Natural killer cell (primary cell): ENCODE data around the gene CSPG4. TPM values are rescaled to one million over a fixed set of nuclear protein-coding genes. Genes with fewer than 3 reads are reported as not detected.
"Not testable (repeated sequence)": the region's sequence is repeated elsewhere in the genome, so short reads cannot be mapped to it uniquely, and the experiment has no call there.

Experiments
- ATAC-seq, 3 donors: fragments of 150-1000 bp in 2 of 3; fragments of 200-7000 bp in 1 of 3; cut with Tn5 transposase; 1 replicate in 1 of 3; 2 replicates in 2 of 3; pipeline ENCODE4 v1.10.0; 2021; ENCODE audit warnings: mild to moderate bottlenecking in 2 of 3, moderate library complexity in 2 of 3
- DNase-seq, 2 donors: peaks; one replicate each; pipeline versions ENCODE4 v3.0.0 to v3.0.0-alpha.2; 2013 to 2021; ENCODE audit warnings: mixed read lengths in 1 of 2
- H3K27ac ChIP-seq: one replicate; pipeline ENCODE4 v1.5.1; 2013; ENCODE audit warnings: mild to moderate bottlenecking, low read length
- H3K27me3 ChIP-seq: one replicate; pipeline ENCODE4 v1.6.1; 2013; ENCODE audit warnings: low read length; ENCODE audit not compliant: control insufficient read depth, insufficient read depth
- H3K36me3 ChIP-seq: one replicate; pipeline ENCODE4 v1.6.1; 2013; ENCODE audit warnings: low read length; ENCODE audit not compliant: control insufficient read depth, insufficient read depth
- H3K4me1 ChIP-seq: one replicate; pipeline ENCODE4 v1.6.1; 2013; ENCODE audit warnings: low read length; ENCODE audit not compliant: control insufficient read depth, insufficient read depth
- H3K4me3 ChIP-seq: one replicate; pipeline ENCODE4 v1.5.1; 2013; ENCODE audit warnings: low read length
- H3K9me3 ChIP-seq: one replicate; pipeline ENCODE4 v1.6.1; 2013; ENCODE audit warnings: low read length; ENCODE audit not compliant: control insufficient read depth, insufficient read depth
- H3K27ac Mint-ChIP-seq, 2 donors: one replicate each; pipeline ENCODE4 v1.8.0; 2022; ENCODE audit warnings: mild to moderate bottlenecking in 2 of 2, mixed read lengths in 2 of 2, moderate library complexity in 1 of 2
- H3K27me3 Mint-ChIP-seq, 2 donors: one replicate each; pipeline ENCODE4 v1.8.0; 2022; ENCODE audit warnings: low read depth in 2 of 2, mixed read lengths in 2 of 2
- H3K36me3 Mint-ChIP-seq: one replicate; pipeline ENCODE4 v1.8.0; 2022; ENCODE audit warnings: mixed read lengths
- H3K4me1 Mint-ChIP-seq, 2 donors: one replicate each; pipeline ENCODE4 v1.8.0; 2022; ENCODE audit warnings: mixed read lengths in 2 of 2
- H3K4me3 Mint-ChIP-seq: one replicate; pipeline ENCODE4 v1.8.0; 2022; ENCODE audit warnings: mild to moderate bottlenecking, moderate library complexity, mixed read lengths
- H3K9me3 Mint-ChIP-seq, 2 donors: one replicate each; pipeline ENCODE4 v1.8.0; 2022; ENCODE audit warnings: mixed read lengths in 2 of 2
- CTCF ChIP-seq: fragments of 200-600 bp; IDR thresholded peaks from one replicate; pipeline ENCODE4 v1.8.0; 2022; ENCODE audit warnings: antibody characterized with exemption
- WGBS: methylation state at CpG from one replicate; pipeline ENCODE4 v1.1.7; 2013; ENCODE audit warnings: missing lambda C conversion rate; ENCODE audit not compliant: insufficient coverage; 5-methylcytosine and 5-hydroxymethylcytosine counted together
- intact Hi-C: fragments of 100-400 bp; cut with micrococcal nuclease; formaldehyde crosslinking; loops from one replicate; pipeline ENCODE4 v1.14.2; 2022
- total RNA-seq, 4 donors: library from RNA; stranded (reverse); fragments of 120-200 nt in 1 of 4; gene quantifications; one replicate each; pipeline versions ENCODE4 v1.2.3 to v1.2.4, GENCODE V29; 2013 to 2022

CSPG4 gene
- total RNA-seq, 3 donors from 2014 or later (not counting 1 experiment from before 2014, with no cell fraction given) = 0.05 to 0.09 (median 0.07) TPM

GRCh38 chr15:75688831-75689230, 23.8 kb downstream of the CSPG4 start:
- DNase-seq (no peak), ATAC-seq (no peak)
- peaks cover 5 to 6% of the 10 kb centered on the region in 2 donors for H3K27me3 Mint-ChIP-seq
- Histone ChIP-seq H3K36me3 (no peaks in the 10 kb centered on the region), H3K27me3 (no peaks in the 10 kb centered on the region), H3K9me3 (no peaks in the 10 kb centered on the region), H3K27ac (no peak overlapping the region), H3K4me3 (no peak overlapping the region), H3K4me1 (peaks cover 25% of the 10 kb centered on the region)
- H3K36me3 Mint-ChIP-seq = no peaks in the 10 kb centered on the region
- intact Hi-C loops = no loop called here
- 92% methylated on average over 26 of the region's 26 CpGs for WGBS
- H3K27ac Mint-ChIP-seq = no peak overlapping the region
- no peak overlapping the region for H3K4me3 Mint-ChIP-seq
- no peaks in the 10 kb centered on the region for H3K9me3 Mint-ChIP-seq
- TF ChIP-seq CTCF = no peak
- H3K4me1 Mint-ChIP-seq = peaks cover 0 to 11% of the 10 kb centered on the region in 2 donors

- H3K27me3 ChIP-seq = no peaks in the 10 kb centered on the region
- Mint-ChIP-seq H3K36me3 (no peaks in the 10 kb centered on the region), H3K4me1 (peaks cover 0 to 8% of the 10 kb centered on the region in 2 donors), H3K27ac (no peak overlapping the region), H3K27me3 (peaks cover 5 to 6% of the 10 kb centered on the region in 2 donors), H3K9me3 (no peaks in the 10 kb centered on the region), H3K4me3 (no peak overlapping the region)
- H3K4me1 ChIP-seq = peaks cover 24% of the 10 kb centered on the region
- H3K4me3 ChIP-seq = no peak overlapping the region
- no peak for TF ChIP-seq CTCF
- H3K27ac ChIP-seq = no peak overlapping the region
- H3K36me3 ChIP-seq = no peaks in the 10 kb centered on the region
- H3K9me3 ChIP-seq = no peaks in the 10 kb centered on the region
- WGBS = 90% methylated on average over 7 of the region's 7 CpGs
- ATAC-seq (no peak), DNase-seq (no peak)
- intact Hi-C loops = no loop called here
Measured at GRCh38 chr15:75688278-75688557, 24.4 kb downstream of the CSPG4 start.

GRCh38 chr15:75687486-75688277, 25.0 kb downstream of the CSPG4 start:
- H3K27ac ChIP-seq = no peak overlapping the region
- H3K27ac Mint-ChIP-seq = no peak overlapping the region
- H3K4me3 ChIP-seq = no peak overlapping the region
- ATAC-seq (no peak), DNase-seq (no peak)
- intact Hi-C loops = no loop called here
- H3K27me3 Mint-ChIP-seq = peaks cover 5 to 6% of the 10 kb centered on the region in 2 donors
- no peaks in the 10 kb centered on the region for H3K9me3 ChIP-seq
- H3K9me3 Mint-ChIP-seq = no peaks in the 10 kb centered on the region
- TF ChIP-seq CTCF = no peak
- no peak overlapping the region for H3K4me3 Mint-ChIP-seq
- H3K4me1 ChIP-seq = peaks cover 21% of the 10 kb centered on the region
- H3K4me1 Mint-ChIP-seq = peaks cover 0 to 6% of the 10 kb centered on the region in 2 donors
- no peaks in the 10 kb centered on the region for H3K36me3 ChIP-seq
- H3K27me3 ChIP-seq = no peaks in the 10 kb centered on the region
- WGBS = 92% methylated on average over 41 of the region's 44 CpGs
- no peaks in the 10 kb centered on the region for H3K36me3 Mint-ChIP-seq

- H3K4me3 ChIP-seq, H3K27me3 Mint-ChIP-seq, H3K27me3 ChIP-seq, H3K36me3 Mint-ChIP-seq, H3K27ac ChIP-seq, intact Hi-C loops, H3K4me3 Mint-ChIP-seq, H3K9me3 Mint-ChIP-seq, H3K4me1 Mint-ChIP-seq, H3K9me3 ChIP-seq, H3K27ac Mint-ChIP-seq, H3K36me3 ChIP-seq: not testable (repeated sequence)
- peak; percentile 60 for TF ChIP-seq CTCF
- WGBS = 28% methylated on average over 12 of the region's 14 CpGs
- DNase-seq (peak; percentile 76 to 77), ATAC-seq (peak; percentile 84 to 96 (median 90))
- peaks cover 11% of the 10 kb centered on the region for H3K4me1 ChIP-seq
Measured at GRCh38 chr15:75686212-75686642, 26.4 kb downstream of the CSPG4 start.
